Stimulated activated CD8-positive, alpha-beta memory T cell treated with anti-CD3 and anti-CD28 coated beads, Interleukin-12 subunit alpha, Interleukin-12 subunit beta, amount 100 ng/mL, for 24 hours (primary cell): Measurements from ENCODE around the gene MPPE1.
"Not testable (repeated sequence)": the region's sequence is repeated elsewhere in the genome, so short reads cannot be mapped to it uniquely, and the experiment has no call there.

Experiments
- DNase-seq: peaks from one replicate; pipeline ENCODE4 v3.0.0-alpha.2; 2020; ENCODE audit errors: extremely low read depth

The MPPE1 gene

DNA sequence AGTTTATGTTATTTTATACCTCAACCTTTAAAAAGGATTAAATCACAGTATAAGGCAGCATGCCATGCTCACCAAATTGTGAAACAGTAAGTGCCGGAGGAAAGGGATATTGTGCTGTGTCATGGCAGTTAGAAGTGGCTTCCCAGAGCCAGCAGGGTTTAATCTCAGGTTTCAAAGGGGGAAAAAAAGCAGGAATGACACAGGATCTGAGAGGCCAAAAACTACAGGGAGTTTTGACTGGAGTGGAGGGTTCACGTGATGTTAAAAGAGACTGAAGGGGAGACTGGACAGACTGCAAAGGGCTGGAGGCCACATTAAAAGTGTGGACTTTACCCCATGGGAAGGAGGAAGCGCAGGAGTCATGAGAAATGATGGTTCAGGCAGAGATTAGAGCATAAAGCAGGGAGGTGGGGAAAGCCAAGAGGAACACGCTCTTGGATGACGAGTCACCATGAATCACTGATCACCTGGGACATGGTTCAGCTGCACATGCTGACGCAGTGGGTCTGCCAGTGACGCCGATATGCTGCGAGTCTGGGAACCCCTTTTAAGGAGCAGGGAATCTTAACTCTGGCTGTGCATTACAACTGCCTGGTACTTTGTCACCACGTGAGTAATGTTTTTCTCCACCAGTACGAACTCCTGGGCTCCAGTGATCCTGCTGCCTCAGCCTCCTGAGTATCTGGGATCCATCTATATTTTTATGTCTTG is 50.8 kb downstream of the MPPE1 start:
- DNase-seq, result no peak

DNA sequence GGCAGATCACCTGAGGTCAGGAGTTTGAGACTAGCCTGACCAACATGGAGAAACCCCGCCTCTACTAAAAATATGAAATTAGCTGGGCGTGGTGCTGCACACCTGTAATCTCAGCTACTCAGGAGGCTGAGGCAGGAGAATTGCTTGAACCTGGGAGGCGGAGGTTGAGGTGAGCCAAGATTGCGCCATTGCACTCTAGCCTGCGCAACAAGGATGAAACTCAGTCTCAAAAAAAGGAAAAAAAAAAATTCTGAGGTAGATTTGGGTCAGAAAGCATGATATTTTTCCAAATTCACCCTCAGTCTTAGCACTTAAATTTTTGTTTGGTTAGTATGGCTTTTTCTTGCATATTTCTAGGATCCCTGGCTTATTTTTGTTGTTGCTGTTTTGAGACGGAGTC is 53.6 kb downstream of the MPPE1 start:
- not testable (repeated sequence) for DNase-seq

DNA sequence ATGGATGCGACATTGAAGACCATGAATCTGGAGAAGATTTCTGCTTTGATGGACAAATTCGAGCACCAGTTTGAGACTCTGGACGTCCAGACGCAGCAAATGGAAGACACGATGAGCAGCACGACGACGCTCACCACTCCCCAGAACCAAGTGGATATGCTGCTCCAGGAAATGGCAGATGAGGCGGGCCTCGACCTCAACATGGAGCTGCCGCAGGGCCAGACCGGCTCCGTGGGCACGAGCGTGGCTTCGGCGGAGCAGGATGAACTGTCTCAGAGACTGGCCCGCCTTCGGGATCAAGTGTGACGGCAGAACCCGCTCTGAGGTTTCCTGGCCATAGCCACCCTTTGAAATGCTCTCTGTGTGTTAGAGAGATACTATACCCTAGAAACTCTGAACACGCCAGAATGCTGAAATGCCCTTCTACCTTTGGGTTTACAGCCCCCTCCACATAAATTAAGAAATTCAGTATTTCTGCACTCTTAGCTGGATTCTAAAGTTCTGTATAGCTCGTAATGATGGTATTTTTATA is 56.2 kb downstream of the MPPE1 start:
- no peak for DNase-seq

DNA sequence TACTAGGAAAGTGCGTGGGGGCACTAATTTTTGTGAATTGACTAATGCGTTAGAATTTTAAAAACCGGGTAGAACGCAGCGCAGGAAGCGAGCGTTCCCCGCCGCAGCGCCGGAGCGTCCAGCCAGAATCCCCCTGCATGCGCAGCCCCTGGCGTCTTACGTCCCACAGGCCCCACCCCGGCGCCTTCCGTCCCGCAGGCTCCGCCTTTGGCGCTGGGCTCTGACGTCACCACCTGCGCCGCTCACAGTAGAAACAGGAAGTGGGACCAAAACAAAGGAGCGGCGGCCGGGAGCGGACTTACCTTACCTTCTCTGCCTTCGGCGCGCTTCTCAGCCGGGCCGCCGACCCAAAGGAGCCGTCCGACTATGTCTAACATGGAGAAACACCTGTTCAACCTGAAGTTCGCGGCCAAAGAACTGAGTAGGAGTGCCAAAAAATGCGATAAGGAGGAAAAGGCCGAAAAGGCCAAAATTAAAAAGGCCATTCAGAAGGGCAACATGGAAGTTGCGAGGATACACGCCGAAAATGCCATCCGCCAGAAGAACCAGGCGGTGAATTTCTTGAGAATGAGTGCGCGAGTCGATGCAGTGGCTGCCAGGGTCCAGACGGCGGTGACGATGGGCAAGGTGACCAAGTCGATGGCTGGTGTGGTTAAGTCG is 56.8 kb downstream of the MPPE1 start, which contains the start of gene CHMP1B:
CHMP1B (plus strand) TSS at position 268 of the 660 bp plus-strand sequence; CDS start at position 367, 99 bp downstream.
- DNase-seq, result peak; percentile 97

DNA sequence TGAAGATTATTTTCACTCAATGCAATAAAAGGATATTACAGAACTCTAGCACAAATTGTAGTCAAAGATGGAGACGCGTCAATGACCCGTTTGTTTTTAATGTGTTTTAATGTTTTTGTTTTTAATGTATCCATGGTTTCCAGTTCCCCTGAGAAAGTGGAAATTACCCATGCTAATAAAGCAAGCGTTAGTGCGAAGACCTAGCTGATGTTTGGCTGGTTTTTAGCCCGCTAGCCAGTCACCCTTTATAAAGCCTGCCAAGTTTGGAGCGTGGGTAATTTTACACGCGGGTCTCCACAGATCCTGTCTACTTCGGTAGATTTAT is 57.3 kb downstream of the MPPE1 start:
- DNase-seq, result no peak

DNA sequence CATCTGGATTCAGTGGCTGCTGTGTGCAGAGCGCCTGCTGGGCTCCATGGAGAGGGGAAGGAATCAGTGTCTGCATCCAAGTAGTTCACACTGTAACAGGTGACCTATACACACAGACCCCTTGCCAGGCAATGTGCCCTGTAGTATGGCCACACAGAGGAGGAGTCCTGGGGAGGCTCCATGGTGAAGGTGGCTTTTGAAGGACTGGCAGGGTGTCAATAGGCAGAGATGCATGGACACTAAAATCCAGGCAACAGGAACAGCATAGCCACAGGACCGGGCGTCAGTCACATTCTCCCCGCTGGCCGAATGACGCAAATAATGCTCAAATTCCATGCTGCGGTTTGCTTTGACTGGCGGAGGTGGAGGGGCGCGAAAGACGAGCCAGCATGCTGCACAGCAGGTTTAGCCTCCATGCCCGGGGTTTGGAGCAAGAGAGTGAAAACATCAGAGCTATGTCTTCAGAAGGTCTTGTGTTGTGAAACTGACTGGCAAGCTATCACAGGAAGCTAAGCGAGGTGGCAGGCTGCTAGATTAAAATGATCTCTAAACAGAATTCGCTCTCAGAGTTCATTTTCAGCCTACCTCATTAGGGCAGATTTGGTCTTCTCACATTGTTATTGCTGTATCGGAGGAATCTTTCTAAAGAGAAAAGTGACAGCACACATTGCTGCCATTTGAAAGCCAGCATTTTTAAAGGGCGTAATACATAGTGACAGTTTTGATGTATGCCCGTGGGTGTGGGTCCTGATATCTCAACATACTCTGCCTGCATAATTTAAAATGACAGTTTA is 58.1 kb downstream of the MPPE1 start:
- peak; percentile 12 for DNase-seq

DNA sequence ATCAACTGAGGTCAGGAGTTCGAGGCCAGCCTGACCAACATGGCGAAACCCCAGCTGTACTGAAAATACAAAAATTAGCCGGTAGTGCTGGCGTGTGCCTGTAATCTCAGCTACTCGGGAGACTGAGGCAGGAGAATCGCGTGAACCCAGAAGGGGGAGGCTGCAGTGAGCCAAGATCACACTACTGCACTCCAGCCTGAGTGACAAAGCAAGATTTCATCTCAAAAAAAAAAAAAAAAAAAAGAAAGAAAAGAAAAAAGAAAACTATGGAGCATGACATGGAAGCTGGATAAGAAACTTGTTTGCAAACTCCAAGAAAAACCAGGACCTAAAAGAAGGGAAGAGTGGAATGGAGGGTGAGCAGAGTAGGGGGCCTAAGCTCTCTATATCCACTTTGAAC is 58.8 kb downstream of the MPPE1 start:
- DNase-seq, result no peak

DNA sequence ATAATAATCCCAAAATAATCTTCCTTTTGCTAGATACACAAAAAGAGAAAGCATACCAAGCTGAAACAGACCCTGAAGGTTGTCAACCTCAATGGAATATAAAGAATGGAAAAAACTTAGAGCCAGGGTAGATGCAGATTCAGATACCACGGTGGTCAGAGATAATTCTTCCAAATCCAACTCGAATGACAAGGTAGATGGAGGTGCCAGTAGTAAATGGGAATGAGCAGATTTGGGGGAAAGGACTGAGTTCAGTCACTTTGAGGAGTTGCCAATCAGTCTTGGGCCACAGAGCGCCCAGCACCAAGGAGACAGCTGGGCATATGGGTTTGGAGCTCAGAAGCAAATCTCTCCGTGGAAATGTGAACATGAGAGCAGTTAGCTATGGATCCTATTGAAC is 60.3 kb downstream of the MPPE1 start:
- DNase-seq, result no peak

DNA sequence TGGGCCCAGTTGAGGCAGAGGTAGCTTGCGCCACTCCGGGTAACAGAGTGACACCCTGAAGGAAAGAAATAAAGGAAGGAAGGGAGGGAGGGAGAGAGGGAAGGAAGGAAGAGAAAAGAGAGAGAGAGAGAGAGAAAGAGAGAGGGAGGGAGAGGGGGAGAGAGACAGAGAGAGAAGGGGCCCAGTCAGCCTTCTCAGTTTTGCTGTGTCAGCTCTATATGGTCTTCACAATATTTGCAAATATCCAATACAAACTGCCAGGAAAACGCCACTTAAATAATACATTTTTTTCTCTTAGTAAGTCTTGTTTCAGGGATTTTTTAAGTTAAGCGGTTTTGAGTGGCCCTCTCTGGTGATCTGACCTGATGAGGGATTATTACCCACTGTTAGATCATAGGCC is 62.5 kb downstream of the MPPE1 start:
- no peak for DNase-seq

DNA sequence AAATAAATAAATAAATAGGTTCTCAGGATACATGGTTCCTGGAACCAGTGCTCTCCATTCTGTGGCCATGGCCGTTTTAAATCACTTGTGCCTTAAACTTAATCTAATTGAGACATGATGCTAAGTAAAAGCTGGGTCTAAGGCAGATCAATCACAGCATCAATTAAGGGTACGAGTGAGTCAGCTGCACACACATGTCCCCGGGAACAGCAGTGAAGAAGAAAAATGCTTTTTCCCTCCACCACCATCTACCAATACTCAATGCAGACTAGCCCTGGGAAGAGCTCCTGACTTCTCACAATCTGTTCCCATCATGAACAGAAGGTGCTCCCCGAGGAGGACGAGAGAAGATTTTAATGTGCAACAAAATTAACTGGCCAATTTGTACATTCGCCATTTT is 63.7 kb downstream of the MPPE1 start:
- no peak for DNase-seq

DNA sequence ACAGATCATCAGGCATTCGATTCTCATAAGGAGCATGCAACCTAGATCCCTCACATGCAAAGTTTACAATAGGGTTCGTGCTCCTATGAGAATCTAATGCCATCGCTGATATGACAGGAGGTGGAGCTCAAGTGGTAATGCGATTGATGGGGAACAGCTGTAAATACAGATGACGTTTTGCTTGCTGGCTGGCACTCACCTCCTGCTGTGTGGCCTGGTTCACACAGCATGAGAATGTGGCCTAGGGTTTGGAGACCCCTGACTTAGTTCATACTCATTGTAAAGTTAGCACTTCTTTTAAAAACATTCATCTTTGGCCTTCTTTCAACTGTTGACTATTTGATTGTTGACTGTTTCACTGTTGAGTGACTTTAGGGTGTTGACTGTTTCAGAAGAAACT is 65.6 kb downstream of the MPPE1 start:
- no peak for DNase-seq

DNA sequence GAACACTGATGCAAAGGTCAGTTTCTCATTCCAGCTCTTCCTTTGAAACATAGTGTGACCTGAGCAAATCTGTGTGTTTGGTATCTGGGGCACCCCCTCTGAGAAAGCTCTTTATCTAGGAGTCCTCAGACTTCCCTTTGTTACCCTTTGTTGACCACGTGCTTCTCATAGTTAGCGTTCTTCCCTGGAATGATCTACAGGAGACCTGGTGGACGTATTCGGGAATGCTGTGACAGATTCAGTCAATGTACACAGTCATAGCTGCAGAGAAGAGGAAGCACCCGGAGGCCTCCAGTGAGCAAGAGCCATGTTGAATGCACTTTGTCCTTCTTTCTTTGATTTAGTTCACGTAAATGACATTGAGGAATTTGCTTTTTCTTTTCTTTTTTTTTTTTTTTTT is 67.6 kb downstream of the MPPE1 start:
- DNase-seq, result no peak

DNA sequence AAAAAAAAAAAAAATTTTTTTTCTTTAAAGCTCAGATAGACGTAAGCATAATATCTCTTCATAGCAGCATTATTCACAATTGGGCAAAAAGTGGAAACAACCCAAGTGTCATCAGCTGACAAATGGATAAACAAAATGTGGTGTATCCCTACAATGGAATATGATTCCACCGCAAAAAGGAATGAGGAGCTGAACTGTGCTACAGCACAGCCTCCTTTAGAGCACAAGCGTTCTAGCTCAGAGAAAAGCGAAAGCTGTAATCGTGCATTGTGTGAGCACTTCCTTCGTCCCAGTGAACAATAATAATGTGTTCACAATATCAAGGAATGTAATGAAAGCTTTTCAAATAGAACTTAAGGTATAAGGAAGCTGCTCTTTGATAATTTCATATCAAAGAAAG is 68.6 kb downstream of the MPPE1 start:
- no peak for DNase-seq

DNA sequence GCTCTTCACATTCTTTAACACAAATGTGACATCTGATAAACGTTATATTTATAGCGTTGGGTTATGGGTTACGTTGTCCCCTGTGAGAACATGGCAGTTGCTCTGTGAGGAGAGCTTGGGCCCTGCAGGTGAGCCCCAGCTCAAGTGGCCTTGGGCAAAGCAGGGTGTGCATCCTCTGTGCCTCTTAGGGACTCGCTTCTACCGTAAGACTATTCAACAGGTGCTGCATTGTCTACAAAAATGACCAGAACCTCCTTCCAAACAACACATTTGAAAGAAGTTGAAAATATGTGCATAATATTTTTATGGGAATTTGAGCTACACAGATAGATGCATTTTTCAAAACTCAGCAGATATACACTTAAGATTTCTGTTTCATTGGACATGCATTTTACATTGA is 73.3 kb downstream of the MPPE1 start:
- no peak for DNase-seq
